Osteoblast (primary cell): ENCODE data around the gene RALBP1. TPM values are rescaled to one million over a fixed set of nuclear protein-coding genes. Genes with fewer than 3 reads are reported as not detected.

ENCODE experiments used
- DNase-seq: peaks from one replicate; pipeline ENCODE4 v3.0.0; 2011; ENCODE audit warnings: low spot score, mixed read lengths; ENCODE audit not compliant: insufficient read length; ENCODE audit errors: missing footprints
- H2AFZ ChIP-seq: 2 replicates; pipeline ENCODE4 v1.6.0; 2011; ENCODE audit warnings: mild to moderate bottlenecking, low read length
- H3K27ac ChIP-seq: 2 replicates; pipeline ENCODE4 v1.5.1; 2011; ENCODE audit warnings: mild to moderate bottlenecking, low read depth, low read length, moderate library complexity
- H3K27me3 ChIP-seq: 2 replicates; pipeline ENCODE4 v1.6.0; 2012; ENCODE audit warnings: mild to moderate bottlenecking, control low read depth, inconsistent platforms, low read length, moderate library complexity; ENCODE audit not compliant: insufficient read depth
- H3K36me3 ChIP-seq: 2 replicates; pipeline ENCODE4 v1.5.1; 2011; ENCODE audit warnings: mild to moderate bottlenecking, low read length, control low read depth, moderate library complexity; ENCODE audit not compliant: insufficient read depth
- H3K4me1 ChIP-seq: 2 replicates; pipeline ENCODE4 v1.5.1; 2011; ENCODE audit warnings: mild to moderate bottlenecking, low read length, control low read depth, moderate library complexity; ENCODE audit not compliant: insufficient read depth
- H3K4me2 ChIP-seq: 2 replicates; pipeline ENCODE4 v1.6.0; 2011; ENCODE audit warnings: mild to moderate bottlenecking, low read length; ENCODE audit not compliant: insufficient read depth
- H3K4me3 ChIP-seq: fragments of 200-600 bp; sonication (generic); 3 replicates; pipeline ENCODE4 v1.5.1; 2012; ENCODE audit warnings: mild to moderate bottlenecking, low read length, inconsistent platforms; ENCODE audit not compliant: insufficient read depth
- H3K79me2 ChIP-seq: 2 replicates; pipeline ENCODE4 v1.6.0; 2012; ENCODE audit warnings: mild to moderate bottlenecking, low read length, control low read depth, inconsistent platforms; ENCODE audit not compliant: insufficient read depth
- H3K9me3 ChIP-seq: 2 replicates; pipeline ENCODE4 v1.5.1; 2011; ENCODE audit warnings: low read depth, low read length, control low read depth
- H4K20me1 ChIP-seq: 2 replicates; pipeline ENCODE4 v1.6.0; 2012; ENCODE audit warnings: mild to moderate bottlenecking, low read length, control low read depth; ENCODE audit not compliant: insufficient read depth
- CTCF ChIP-seq: IDR thresholded peaks from 2 replicates; pipeline ENCODE4 v1.5.1; 2011; ENCODE audit warnings: mild to moderate bottlenecking, low read depth, low read length, moderate library complexity; ENCODE audit errors: extremely low read depth
- total RNA-seq: library from RNA; depleted of rRNA; stranded (reverse); fragments of >200 nt; gene quantifications from 2 replicates; pipeline ENCODE4 v1.2.3, GENCODE V29; 2012

RALBP1 gene
- total RNA-seq, 1 donor = 90.8 TPM

GRCh38 chr18:9571546-9571945 is 96.2 kb downstream of the RALBP1 start:
- H3K4me1 ChIP-seq = peaks cover 3% of the 10 kb centered on the region
- no peak for DNase-seq
- no peak overlapping the region for H2AFZ ChIP-seq
- H4K20me1 ChIP-seq = peaks cover 2% of the 10 kb centered on the region
- no peak overlapping the region for H3K4me3 ChIP-seq
- no peak overlapping the region for H3K4me2 ChIP-seq
- H3K27ac ChIP-seq = no peak overlapping the region
- no peaks in the 10 kb centered on the region for H3K9me3 ChIP-seq
- TF ChIP-seq CTCF = no peak
- peaks cover 27% of the 10 kb centered on the region for H3K79me2 ChIP-seq
- H3K27me3 ChIP-seq = no peaks in the 10 kb centered on the region
- H3K36me3 ChIP-seq = peaks cover 58% of the 10 kb centered on the region

- H3K27me3 ChIP-seq = no peaks in the 10 kb centered on the region
- peaks cover 3% of the 10 kb centered on the region for H3K4me1 ChIP-seq
- H3K36me3 ChIP-seq = peaks cover 43% of the 10 kb centered on the region
- DNase-seq = no peak
- H4K20me1 ChIP-seq = peaks cover 4% of the 10 kb centered on the region
- H3K9me3 ChIP-seq = no peaks in the 10 kb centered on the region
- no peak overlapping the region for H3K4me3 ChIP-seq
- no peak overlapping the region for H3K27ac ChIP-seq
- no peak overlapping the region for H2AFZ ChIP-seq
- H3K79me2 ChIP-seq = peaks cover 27% of the 10 kb centered on the region
- TF ChIP-seq CTCF = no peak
- H3K4me2 ChIP-seq = no peak overlapping the region
Measured at GRCh38 chr18:9574473-9575115, 99.3 kb downstream of the RALBP1 start.

- peak; percentile 92 for TF ChIP-seq CTCF
- Histone ChIP-seq H4K20me1 (peaks cover 2% of the 10 kb centered on the region), H3K36me3 (peaks cover 39% of the 10 kb centered on the region), H3K9me3 (no peaks in the 10 kb centered on the region), H3K79me2 (peaks cover 31% of the 10 kb centered on the region), H3K4me2 (no peak overlapping the region), H2AFZ (no peak overlapping the region), H3K4me1 (peaks cover 3% of the 10 kb centered on the region), H3K4me3 (no peak overlapping the region), H3K27me3 (no peaks in the 10 kb centered on the region), H3K27ac (peak overlapping the region; percentile 38)
- no peak for DNase-seq
Measured at GRCh38 chr18:9575558-9575957, 100.2 kb downstream of the RALBP1 start.

GRCh38 chr18:9577361-9577760 is 102.0 kb downstream of the RALBP1 start:
- Histone ChIP-seq H3K79me2 (peaks cover 43% of the 10 kb centered on the region), H3K4me2 (no peak overlapping the region), H2AFZ (no peak overlapping the region), H3K36me3 (peaks cover 41% of the 10 kb centered on the region), H3K27me3 (no peaks in the 10 kb centered on the region), H3K27ac (no peak overlapping the region), H3K4me3 (no peak overlapping the region), H3K4me1 (peaks cover 3% of the 10 kb centered on the region), H4K20me1 (peaks cover 2% of the 10 kb centered on the region), H3K9me3 (no peaks in the 10 kb centered on the region)
- no peak for DNase-seq
- TF ChIP-seq CTCF = no peak
